ENCODE results near the gene MIPOL1.

GRCh38 chr14:37512173-37512572 is 314.4 kb downstream of the MIPOL1 start:
- no peak for TF ChIP-seq EP300 (IDR thresholded peaks at IDR 0.05)
- no peak for TF ChIP-seq CTCF (IDR thresholded peaks at IDR 0.05)
- TF ChIP-seq POLR2A (IDR thresholded peaks at IDR 0.05) = no peak

Measured in tibial nerve (tissue), 4 donors.